Measurements from ENCODE around the gene USP10. TPM values are rescaled to one million over a fixed set of nuclear protein-coding genes. Genes with fewer than 3 reads are reported as not detected.

The USP10 gene
- total RNA-seq, 1 experiment from 2014 or later = 50.4 TPM

DNA sequence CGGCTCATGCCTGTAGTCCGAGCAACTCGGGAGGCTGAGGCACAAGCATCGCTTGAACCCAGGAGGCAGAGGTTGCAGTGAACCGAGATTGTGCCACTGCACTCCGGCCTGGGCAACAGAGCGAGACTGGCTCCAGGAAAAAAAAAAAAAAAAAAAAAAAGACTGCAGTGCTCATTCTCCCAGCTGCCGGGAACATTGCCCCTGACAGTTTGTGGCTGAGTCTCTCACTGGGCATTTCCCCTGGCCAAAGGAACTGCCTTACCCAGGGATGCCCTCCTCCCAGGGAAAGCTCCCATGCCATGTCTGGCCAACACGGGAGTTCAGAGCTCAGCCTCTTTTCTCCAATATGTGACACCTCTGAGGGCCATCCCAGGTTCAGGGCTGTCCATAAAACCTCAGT is 21.3 kb upstream of the USP10 start:
- no peaks in the 10 kb centered on the region for H3K9me2 ChIP-seq (replicated peaks; ENCODE audit: low read length)
- H4K20me1 ChIP-seq (ENCODE audit: low read length) = no peaks in the 10 kb centered on the region
- ChIA-PET POLR2A (ENCODE audit: unreplicated experiment) (no interaction called here), CTCF (no interaction called here)
- H3K27me3 ChIP-seq (ENCODE audit: low read length) = no peaks in the 10 kb centered on the region
- TF ChIP-seq EZH2phosphoT487 (IDR thresholded peaks at IDR 0.05; ENCODE audit: borderline replicate concordance, low read length) (no peak), EZH2 (IDR thresholded peaks at IDR 0.05; ENCODE audit: low read length, unreplicated experiment) (no peak)
- TF ChIP-seq, protein P1, sequence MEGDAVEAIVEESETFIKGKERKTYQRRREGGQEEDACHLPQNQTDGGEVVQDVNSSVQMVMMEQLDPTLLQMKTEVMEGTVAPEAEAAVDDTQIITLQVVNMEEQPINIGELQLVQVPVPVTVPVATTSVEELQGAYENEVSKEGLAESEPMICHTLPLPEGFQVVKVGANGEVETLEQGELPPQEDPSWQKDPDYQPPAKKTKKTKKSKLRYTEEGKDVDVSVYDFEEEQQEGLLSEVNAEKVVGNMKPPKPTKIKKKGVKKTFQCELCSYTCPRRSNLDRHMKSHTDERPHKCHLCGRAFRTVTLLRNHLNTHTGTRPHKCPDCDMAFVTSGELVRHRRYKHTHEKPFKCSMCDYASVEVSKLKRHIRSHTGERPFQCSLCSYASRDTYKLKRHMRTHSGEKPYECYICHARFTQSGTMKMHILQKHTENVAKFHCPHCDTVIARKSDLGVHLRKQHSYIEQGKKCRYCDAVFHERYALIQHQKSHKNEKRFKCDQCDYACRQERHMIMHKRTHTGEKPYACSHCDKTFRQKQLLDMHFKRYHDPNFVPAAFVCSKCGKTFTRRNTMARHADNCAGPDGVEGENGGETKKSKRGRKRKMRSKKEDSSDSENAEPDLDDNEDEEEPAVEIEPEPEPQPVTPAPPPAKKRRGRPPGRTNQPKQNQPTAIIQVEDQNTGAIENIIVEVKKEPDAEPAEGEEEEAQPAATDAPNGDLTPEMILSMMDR (conservative IDR thresholded peaks at IDR 0.05; ENCODE audit: low read depth, low read length) = no peak
- no peaks in the 10 kb centered on the region for H3K9me3 ChIP-seq (ENCODE audit: low read length)
- H3K79me2 ChIP-seq (ENCODE audit: low read length) = no peaks in the 10 kb centered on the region
- H3F3A ChIP-seq (ENCODE audit: low read length, unreplicated experiment) = no peaks in the 10 kb centered on the region
- no peak for ATAC-seq
- no peak overlapping the region for H3K27ac ChIP-seq (ENCODE audit: low read length)
- H2AFZ ChIP-seq (ENCODE audit: low read length) = no peak overlapping the region
- no peak overlapping the region for H3K4me2 ChIP-seq (ENCODE audit: low read length)
- no peak for DNase-seq
- no peaks in the 10 kb centered on the region for H3K4me1 ChIP-seq (ENCODE audit: insufficient read depth, low read length)
- no peaks in the 10 kb centered on the region for H3K36me3 ChIP-seq (ENCODE audit: low read depth, low read length)
- H3K9ac ChIP-seq (ENCODE audit: low read length) = no peak overlapping the region
- no peak overlapping the region for H3K4me3 ChIP-seq (ENCODE audit: low read length)
- intact Hi-C loops (cut with micrococcal nuclease) = no loop called here
- no TSS peak for BruUV-seq (replicated peaks)

DNA sequence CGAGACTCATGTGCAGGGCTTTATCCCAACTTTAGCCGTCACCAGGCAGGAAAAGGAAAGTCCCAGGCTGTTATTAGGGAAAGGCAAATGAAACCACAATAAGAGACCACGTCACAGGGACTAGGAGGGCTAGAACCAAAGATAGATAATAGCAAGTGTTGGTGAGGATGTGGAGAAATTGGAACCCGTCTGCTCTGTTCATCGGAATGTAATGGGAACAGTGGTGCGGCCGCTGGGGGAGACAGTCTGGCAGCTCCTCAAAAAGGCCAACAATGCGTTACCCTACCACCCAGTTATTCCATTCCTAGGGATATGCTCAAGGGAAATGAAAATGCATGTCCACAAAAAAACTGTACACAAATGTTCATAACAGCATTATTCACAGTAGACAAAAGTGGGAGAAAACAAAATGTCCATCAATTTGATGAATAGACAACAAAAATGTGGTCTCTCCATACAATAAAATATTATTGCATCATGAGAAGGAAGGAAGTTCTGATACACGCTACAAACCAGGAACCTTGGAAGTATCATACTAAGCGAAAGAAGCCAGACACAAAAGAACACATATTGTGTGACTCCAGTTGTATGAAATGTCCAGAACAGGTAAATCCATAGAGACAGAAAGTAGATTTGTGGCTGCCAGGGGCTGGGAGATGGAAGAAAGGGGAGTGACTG is 19.5 kb upstream of the USP10 start:
- no peaks in the 10 kb centered on the region for H3K36me3 ChIP-seq (ENCODE audit: low read depth, low read length)
- BruUV-seq (replicated peaks) = no TSS peak
- no peaks in the 10 kb centered on the region for H3K4me1 ChIP-seq (ENCODE audit: insufficient read depth, low read length)
- no peaks in the 10 kb centered on the region for H3K27me3 ChIP-seq (ENCODE audit: low read length)
- no peaks in the 10 kb centered on the region for H3F3A ChIP-seq (ENCODE audit: low read length, unreplicated experiment)
- no peak for DNase-seq
- no peak overlapping the region for H3K27ac ChIP-seq (ENCODE audit: low read length)
- intact Hi-C loops (cut with micrococcal nuclease) = no loop called here
- H3K9me3 ChIP-seq (ENCODE audit: low read length) = no peaks in the 10 kb centered on the region
- no peaks in the 10 kb centered on the region for H4K20me1 ChIP-seq (ENCODE audit: low read length)
- ChIA-PET CTCF (no interaction called here), POLR2A (ENCODE audit: unreplicated experiment) (no interaction called here)
- no peak overlapping the region for H3K4me2 ChIP-seq (ENCODE audit: low read length)
- H3K79me2 ChIP-seq (ENCODE audit: low read length) = no peaks in the 10 kb centered on the region
- no peak for ATAC-seq
- H2AFZ ChIP-seq (ENCODE audit: low read length) = no peak overlapping the region
- no peak overlapping the region for H3K4me3 ChIP-seq (ENCODE audit: low read length)
- H3K9me2 ChIP-seq (replicated peaks; ENCODE audit: low read length) = no peaks in the 10 kb centered on the region
- no peak for TF ChIP-seq EZH2phosphoT487 (IDR thresholded peaks at IDR 0.05; ENCODE audit: borderline replicate concordance, low read length)
- TF ChIP-seq EZH2 (IDR thresholded peaks at IDR 0.05; ENCODE audit: low read length, unreplicated experiment) = no peak
- TF ChIP-seq, protein P1 (conservative IDR thresholded peaks at IDR 0.05; ENCODE audit: low read depth, low read length) = no peak
- H3K9ac ChIP-seq (ENCODE audit: low read length) = no peak overlapping the region

DNA sequence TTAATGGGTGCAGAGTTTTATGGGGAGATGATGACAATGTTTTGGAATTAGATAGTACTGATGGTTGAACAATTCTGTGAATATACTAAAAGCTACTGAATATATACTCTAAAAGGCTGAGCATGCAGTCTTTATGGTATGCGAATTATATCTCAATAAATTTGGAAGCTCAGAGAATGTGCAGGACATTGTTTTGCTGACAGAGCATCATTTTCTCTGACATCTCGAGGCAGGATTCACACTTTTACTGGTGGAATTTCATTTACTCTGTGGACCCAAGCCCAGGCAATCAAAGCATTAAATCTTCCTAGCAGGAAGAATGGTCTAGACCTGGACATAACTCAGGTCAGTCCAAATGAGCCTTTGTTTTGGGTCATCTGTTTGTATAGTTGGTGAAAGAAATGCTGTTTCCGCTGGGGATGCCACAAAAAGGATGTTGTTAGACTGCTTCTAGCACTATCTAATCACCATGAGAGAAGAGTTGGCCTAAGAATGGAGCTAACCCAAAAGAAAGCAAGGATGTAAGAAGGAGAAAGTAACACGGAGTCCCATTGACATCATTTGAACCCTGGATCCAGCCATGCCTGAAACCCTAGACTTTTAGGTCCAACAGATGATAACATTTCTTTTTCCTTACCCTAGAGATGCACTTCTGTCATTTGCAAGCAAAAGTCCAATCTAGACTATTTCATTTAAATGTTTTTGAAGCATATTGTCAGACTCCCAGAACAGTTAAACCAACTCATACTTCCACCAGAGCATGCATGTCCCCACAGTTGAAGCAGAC is 18.8 kb upstream of the USP10 start:
- H3K27me3 ChIP-seq (ENCODE audit: low read length) = no peaks in the 10 kb centered on the region
- H3K36me3 ChIP-seq (ENCODE audit: low read depth, low read length) = no peaks in the 10 kb centered on the region
- H2AFZ ChIP-seq (ENCODE audit: low read length) = no peak overlapping the region
- H3K4me3 ChIP-seq (ENCODE audit: low read length) = no peak overlapping the region
- no peak overlapping the region for H3K27ac ChIP-seq (ENCODE audit: low read length)
- no TSS peak for BruUV-seq (replicated peaks)
- H3K9ac ChIP-seq (ENCODE audit: low read length) = no peak overlapping the region
- no peaks in the 10 kb centered on the region for H3K9me3 ChIP-seq (ENCODE audit: low read length)
- DNase-seq (no peak), ATAC-seq (no peak)
- intact Hi-C loops (cut with micrococcal nuclease) = no loop called here
- no peaks in the 10 kb centered on the region for H3K79me2 ChIP-seq (ENCODE audit: low read length)
- no peaks in the 10 kb centered on the region for H3F3A ChIP-seq (ENCODE audit: low read length, unreplicated experiment)
- TF ChIP-seq EZH2 (IDR thresholded peaks at IDR 0.05; ENCODE audit: low read length, unreplicated experiment) (no peak), EZH2phosphoT487 (IDR thresholded peaks at IDR 0.05; ENCODE audit: borderline replicate concordance, low read length) (no peak)
- TF ChIP-seq, protein P1 (conservative IDR thresholded peaks at IDR 0.05; ENCODE audit: low read depth, low read length) = no peak
- H3K9me2 ChIP-seq (replicated peaks; ENCODE audit: low read length) = no peaks in the 10 kb centered on the region
- no peak overlapping the region for H3K4me2 ChIP-seq (ENCODE audit: low read length)
- ChIA-PET POLR2A (ENCODE audit: unreplicated experiment) (no interaction called here), CTCF (no interaction called here)
- no peaks in the 10 kb centered on the region for H4K20me1 ChIP-seq (ENCODE audit: low read length)
- no peaks in the 10 kb centered on the region for H3K4me1 ChIP-seq (ENCODE audit: insufficient read depth, low read length)

Measured in PC-3 (cell line).